HG03066 (cell line): ENCODE measurements around the gene NSD1.

Source experiments
- ATAC-seq: cut with Tn5 transposase; IDR thresholded peaks from one replicate; pipeline ENCODE4 v1.9.1; 2021; ENCODE audit warnings: low read depth; ENCODE audit not compliant: unreplicated experiment

NSD1 gene

DNA sequence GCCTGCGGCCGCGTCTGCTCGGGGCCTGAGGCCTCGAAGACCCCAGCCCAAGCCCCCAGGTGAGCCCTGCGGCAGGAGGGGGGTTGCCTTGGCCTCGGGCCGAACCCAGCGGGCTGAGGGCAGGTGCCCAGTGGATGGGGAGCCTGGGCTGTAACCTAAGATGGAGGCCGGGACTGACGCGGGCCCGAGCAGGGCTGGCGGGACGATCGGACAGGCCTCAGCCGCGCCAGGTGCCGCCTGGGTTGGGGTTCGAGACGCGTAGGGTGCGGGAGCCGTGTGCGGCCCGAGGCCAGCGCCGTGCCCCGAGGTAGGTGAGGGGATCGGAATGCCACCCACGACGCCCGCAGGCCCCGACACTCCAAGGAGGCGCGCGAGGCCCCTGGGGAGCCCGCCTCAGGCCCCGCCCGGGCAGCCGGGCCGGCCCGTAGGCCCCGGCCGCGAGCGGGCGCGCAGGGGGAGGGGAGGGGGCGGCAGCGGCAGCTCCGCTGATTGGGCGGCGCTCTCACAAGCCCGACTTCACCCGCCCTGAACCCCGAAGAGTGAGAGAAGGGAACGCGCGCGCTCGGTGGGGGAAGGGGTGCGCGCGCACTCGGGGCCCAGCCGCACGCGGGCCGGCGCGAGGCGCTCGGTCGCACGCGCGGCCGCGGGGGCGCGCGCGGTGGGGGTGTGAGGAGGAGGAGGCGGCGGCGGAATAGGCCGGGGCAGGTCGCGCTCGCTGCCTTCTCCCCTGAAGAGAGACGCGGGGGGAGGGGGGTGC, at the start of gene NSD1:
NSD1 (plus strand) TSS at position 678 of the 757 bp plus-strand sequence. CDS start 1,331 bp downstream, outside the sequence.
- ATAC-seq = peak; percentile 53

GRCh38 chr5:177084175-177084574, 49.4 kb upstream of the NSD1 start:
- ATAC-seq = no peak

GRCh38 chr5:177085985-177086653, 47.5 kb upstream of the NSD1 start:
- ATAC-seq = no peak

- ATAC-seq = peak; percentile 53
These were observed 46.7 kb upstream of the NSD1 start, which contains the start of gene FGFR4 for GRCh38 chr5:177086654-177087397. TSS of gene FGFR4 (plus strand) at chr5:177086915. CDS start at chr5:177089603, 2,688 bp downstream.

DNA sequence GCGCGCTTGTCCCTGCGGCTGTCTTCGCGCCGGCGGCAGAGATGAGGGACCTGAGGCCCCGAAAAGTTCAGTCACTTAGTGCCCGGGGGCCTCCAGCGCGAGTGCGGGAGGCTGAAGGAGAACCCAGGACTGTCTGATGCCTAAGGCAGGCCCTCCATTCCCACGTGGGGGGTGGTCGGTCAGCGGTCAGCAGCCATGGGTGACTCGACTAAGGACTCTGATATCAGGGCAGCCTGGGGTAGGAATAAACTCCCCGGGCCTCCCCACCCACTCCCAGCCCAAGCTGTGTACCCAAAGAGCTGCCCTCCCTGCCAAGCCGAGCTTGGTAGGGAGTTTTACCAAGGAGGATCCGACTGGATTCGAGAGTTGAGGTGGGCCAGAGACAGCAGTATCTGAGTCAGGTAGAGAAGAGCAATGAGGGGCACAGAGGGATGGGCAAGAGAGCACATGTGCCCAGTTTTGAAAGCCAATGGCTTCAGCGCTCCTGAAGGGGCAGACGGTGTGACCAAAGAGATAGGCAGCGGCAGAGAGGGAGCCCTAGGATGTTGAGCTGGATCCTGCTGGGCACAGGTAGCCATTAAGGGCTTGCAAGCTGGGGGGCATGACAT, 46.1 kb upstream of the NSD1 start:
- no peak for ATAC-seq

DNA sequence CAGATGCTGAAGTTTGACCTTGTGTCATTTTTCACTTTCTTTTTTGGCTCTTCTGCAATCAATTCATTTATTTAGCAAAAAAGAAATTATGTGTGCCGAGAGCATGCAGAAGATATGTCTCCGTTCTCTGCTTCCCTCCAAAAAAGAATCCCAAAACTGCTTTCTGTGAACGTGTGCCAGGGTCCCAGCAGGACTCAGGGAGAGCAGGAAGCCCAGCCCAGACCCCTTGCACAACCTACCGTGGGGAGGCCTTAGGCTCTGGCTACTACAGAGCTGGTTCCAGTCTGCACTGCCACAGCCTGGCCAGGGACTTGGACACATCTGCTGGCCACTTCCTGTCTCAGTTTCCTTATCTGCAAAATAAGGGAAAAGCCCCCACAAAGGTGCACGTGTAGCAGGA, 44.4 kb upstream of the NSD1 start:
- no peak for ATAC-seq

- no peak for ATAC-seq
These were observed 43.5 kb upstream of the NSD1 start for GRCh38 chr5:177089825-177090641.

DNA sequence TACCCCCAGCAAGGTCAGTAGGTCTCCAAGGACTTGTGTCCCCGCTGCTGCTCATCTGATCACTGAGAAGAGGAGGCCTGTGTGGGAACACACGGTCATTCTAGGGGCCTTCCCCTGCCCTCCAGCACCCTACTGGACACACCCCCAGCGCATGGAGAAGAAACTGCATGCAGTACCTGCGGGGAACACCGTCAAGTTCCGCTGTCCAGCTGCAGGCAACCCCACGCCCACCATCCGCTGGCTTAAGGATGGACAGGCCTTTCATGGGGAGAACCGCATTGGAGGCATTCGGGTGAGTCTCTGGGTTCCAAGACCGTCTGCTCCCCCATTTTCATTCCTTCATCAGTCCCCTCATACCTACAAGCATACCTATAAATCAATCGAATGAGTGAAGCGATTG, 42.8 kb upstream of the NSD1 start:
- ATAC-seq = no peak

DNA sequence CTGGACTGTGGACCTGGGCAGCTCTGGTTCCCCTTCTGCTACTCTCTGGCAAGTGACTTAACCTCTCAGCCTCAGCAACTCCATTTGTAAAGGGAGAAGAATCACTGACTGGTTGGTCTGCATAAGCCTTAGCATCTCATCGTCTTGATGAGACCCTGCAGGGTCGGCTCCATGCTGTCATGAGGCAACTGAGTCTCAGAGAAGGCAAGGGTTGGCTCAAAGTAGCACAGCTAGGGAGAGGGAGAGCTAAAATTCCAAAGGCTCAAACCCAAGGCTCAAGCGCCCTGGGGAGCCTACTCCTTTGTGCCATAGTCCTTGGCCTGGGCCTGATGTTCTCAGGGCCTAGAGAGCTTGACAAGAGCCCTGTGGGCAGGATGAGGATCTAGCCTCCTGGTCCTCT, 42.3 kb upstream of the NSD1 start:
- ATAC-seq = no peak

- ATAC-seq = no peak
These were observed 41.1 kb upstream of the NSD1 start for GRCh38 chr5:177092178-177093081.

GRCh38 chr5:177093082-177093712, 40.4 kb upstream of the NSD1 start:
- ATAC-seq = no peak

GRCh38 chr5:177093803-177094202, 39.8 kb upstream of the NSD1 start:
- ATAC-seq = no peak

DNA sequence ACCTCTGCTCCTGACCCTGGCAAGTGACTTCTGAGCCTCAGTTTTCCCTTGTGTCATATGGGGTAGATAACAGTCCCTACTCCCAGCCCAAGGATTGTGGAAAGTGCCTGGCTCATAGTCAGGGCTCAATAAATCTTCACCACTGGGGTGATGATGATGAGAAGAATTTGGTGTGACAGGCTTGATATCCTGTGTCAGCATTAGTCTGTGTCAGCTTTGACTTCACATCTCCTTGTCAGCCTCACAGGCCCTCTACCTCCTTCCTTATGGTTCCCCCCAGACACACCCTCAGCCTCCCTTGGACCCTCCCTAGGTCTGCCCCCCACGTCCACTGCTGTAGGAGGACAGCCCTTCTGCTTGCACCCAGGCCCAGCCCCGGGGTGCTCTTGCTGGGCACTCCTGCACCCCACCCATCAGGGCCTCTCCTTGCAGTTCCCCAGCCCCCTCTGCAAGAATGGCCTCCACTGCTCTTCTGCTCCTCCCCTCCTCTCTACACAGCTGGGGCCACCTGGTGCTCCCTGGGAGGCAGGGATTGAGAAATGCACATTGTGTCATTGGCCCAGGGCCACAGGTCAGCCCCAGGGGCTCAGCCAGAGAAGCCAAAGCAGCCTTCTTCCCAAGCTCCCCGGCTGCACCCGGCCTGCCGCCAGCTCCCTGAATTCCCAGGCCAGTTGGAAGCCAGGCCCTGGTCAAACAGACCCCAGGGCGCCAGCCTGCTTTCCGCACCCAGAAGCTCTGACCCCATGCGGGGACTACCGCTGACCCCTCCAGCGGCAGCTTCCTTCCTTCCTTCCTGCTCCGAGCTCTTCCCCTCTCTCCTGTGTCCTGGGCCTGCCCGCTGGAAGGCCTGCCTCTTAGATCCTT, 39.1 kb upstream of the NSD1 start:
- ATAC-seq = no peak

DNA sequence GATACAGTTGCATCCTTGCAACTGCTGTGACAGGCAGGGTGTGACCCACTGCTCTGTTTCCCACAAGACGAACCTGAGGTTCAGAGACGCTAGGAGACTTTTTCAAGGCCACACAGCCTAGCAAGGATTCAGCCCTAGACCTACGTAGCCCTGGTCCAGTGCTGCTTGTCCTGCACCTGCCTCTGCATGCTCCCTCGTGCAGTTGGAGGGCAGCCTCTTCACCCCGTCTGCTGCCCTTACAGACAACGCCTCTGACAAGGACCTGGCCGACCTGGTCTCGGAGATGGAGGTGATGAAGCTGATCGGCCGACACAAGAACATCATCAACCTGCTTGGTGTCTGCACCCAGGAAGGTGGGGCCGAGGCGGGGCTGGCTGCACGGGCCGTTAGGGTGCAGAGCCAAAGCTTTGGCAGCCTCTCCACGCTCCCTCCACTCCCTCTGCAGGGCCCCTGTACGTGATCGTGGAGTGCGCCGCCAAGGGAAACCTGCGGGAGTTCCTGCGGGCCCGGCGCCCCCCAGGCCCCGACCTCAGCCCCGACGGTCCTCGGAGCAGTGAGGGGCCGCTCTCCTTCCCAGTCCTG, 38.4 kb upstream of the NSD1 start:
- ATAC-seq = no peak

DNA sequence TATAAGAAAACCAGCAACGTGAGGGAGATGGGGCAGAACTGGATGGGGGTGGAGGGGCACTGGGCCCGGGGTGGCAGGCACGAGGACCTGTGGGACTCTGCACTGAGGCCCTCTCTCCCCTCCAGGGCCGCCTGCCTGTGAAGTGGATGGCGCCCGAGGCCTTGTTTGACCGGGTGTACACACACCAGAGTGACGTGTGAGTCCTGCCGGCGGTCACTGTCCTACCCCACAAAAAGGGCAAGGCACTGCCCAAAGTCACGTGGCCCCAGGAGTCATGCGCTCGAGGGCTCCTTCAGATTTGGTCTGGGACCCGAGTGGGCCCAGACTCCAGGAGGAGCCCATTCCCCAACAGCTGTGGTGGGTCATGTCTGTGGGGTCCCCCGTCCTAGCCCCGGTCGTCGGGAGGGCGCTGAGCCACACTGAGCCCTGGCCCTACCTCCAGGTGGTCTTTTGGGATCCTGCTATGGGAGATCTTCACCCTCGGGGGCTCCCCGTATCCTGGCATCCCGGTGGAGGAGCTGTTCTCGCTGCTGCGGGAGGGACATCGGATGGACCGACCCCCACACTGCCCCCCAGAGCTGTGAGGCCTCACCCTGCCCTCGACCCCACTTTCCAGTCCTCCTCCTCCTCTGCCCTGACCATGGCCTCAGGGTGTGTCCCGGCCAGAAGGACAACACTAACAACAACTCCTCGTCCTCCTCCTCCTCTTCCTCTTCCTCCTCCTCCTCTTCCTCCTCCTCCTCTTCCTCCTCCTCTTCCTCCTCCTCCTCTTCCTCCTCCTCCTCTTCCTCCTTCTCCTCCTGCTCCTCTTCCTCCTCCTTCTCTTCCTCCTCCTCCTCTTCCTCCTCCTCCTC, 37.2 kb upstream of the NSD1 start:
- ATAC-seq = no peak
